GM19238 (cell line): Measurements from ENCODE around the gene NFE2.
A peak's percentile ranks its signal among the peaks of the same experiment; 100 is the strongest.
"Not testable (repeated sequence)": the region's sequence is repeated elsewhere in the genome, so short reads cannot be mapped to it uniquely, and the experiment has no call there.

Experiments
- DNase-seq: peaks from one replicate; pipeline ENCODE4 v3.0.0; 2011; ENCODE audit warnings: low spot score; ENCODE audit not compliant: insufficient read length

NFE2 gene

DNA sequence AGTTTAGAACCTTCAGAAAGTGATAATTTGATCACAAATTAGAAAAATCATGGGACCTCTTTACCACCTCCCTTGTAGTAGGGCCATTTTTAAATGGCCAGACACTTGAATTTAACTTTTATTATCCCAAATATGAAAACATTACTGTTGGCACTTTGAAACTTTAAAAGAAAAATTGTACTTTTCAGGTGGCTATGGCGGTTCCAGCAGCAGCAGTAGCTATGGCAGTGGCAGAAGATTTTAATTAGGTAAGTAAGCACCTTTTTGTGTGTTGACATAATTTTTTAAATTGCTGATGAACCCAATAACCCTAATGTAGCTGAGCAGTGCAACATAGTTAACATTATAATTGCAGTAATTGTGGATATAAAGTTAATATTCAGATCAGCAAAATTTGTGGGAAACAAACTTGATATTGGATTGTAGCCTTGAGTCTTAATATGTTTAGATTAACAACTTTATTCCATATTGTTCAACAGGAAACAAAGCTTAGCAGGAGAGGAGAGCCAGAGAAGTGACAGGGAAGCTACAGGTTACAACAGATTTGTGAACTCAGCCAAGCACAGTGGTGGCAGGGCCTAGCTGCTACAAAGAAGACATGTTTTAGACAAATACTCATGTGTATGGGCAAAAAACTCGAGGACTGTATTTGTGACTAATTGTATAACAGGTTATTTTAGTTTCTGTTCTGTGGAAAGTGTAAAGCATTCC lies 16.6 kb downstream of the NFE2 start:
- DNase-seq = not testable (repeated sequence)

DNA sequence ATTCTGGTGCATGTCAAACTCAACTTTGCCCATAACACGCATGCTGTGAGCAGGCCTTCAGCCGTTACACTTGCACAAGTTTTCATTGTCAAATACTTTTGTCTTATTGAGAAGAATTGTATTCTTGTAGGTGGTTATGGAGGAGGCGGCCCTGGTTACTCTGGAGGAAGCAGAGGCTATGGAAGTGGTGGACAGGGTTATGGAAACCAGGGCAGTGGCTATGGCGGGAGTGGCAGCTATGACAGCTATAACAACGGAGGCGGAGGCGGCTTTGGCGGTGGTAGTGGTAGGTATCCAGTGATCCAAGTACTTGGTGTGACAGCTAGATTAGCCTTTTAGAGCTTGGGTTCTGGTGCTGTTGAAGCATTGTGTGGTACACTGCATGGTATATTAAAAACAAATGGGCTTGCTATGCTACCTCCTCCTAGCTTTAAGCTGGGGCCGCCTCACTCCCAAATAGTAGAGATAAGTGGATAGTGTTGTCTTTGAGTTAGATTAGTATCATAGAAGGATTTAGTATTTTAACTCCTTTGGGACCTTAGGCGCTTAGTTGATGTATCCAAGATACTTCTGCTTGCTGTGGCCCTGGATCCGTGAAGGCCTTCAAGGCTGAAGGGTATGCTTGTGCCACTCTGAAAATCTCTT lies 17.7 kb downstream of the NFE2 start:
- no peak for DNase-seq

DNA sequence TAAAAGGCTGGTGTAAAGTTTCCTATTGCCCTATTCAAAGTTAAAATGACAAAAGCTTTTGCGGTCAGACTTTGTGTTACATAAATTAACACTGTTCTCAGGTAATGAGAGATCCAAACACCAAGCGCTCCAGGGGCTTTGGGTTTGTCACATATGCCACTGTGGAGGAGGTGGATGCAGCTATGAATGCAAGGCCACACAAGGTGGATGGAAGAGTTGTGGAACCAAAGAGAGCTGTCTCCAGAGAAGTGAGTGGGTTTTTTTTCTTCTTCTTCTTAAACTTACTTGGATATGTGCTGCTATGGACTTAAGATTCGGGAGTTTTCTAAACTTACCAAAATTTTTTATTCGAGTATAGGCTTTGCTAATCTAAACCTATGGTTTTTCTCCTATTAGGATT lies 19.1 kb downstream of the NFE2 start:
- not testable (repeated sequence) for DNase-seq

DNA sequence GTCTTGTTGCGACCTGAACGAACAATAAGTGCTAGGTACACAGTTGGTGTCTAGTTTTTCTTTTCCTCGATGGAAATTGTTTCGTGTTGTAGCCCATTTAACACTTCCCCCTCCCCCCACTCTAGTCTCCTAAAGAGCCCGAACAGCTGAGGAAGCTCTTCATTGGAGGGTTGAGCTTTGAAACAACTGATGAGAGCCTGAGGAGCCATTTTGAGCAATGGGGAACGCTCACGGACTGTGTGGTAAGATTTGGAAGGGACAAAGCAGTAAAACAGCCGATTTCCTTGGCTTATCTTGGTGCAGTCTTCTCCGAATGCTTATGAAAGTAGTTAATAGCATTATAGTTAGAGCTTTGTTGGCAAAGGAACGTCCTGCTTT lies 19.6 kb downstream of the NFE2 start:
- not testable (repeated sequence) for DNase-seq

DNA sequence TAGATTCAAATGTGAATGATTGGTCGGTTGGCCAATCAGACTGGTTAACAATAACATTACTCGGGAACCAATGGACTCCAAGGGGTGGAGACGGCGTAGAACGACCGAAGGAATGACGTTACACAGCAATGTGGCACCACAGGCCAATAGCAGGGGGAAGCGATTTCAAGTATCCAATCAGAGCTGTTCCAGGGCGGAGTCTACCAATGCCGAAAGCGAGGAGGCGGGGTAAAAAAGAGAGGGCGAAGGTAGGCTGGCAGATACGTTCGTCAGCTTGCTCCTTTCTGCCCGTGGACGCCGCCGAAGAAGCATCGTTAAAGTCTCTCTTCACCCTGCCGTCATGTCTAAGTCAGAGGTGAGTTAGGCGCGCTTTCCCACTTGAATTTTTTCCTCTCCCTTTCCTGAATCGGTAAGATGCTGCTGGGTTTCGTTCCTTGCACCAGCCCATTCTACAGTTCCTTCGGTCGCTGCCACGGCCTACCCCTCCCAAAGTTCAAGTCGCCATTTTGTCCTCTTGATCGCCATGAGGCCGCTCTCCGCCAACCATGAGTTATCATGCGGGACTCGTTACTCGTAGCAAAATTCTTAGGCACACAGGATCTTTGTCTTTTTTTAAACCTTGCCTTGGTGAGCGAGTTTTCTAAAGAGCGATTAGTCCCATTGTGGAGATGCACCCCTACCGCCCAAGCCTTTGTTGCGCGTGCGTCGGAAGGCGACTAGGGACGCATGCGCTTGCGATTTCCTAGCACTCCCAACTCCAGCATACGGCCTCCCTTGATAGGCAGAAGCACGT lies 20.2 kb downstream of the NFE2 start, which contains the start of gene HNRNPA1:
HNRNPA1 (plus strand) TSS at position 259 of the 793 bp plus-strand sequence; CDS start at position 341, 82 bp downstream.
- DNase-seq = peak; percentile 77

DNA sequence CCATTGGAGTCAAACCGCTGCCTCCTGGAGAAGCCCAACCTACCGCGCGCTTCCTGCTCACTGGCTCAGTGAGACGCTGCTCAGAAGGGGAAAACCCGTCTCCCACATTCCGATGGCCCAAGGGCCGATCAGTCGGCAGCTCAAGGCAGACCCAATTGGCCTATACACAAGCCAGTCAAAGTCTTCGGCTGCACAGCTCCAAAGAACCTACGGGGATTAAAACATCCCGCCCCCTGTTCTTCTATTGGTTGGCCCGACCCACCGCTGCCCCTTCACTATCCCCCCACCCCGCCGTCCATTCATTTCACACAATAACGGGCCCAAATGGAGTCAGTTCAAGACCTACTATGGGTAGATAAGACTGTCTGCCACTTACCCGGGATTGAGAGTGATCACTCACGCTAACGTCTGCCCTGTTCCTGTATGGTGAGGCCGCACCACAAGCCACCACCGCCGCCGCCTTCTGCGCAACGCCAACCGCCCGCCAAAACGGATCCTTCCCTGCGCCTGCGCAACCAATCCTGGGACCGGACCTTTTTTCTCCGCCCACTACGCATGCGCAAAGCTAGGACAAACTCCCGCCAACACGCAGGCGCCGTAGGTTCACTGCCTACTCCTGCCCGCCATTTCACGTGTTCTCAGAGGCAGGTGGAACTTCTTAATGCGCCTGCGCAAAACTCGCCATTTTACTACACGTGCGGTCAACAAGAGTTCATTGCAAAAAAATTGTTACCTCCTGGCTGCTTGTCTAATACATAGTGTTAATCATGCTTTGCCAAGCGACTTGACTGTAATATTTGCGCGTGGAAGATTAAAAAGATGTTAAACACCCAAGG lies 21.0 kb downstream of the NFE2 start, which contains the start of gene CBX5:
CBX5 (minus strand) TSS at position 491 of the 836 bp plus-strand sequence. CDS start 22,472 bp downstream, outside the sequence.
- peak; percentile 90 for DNase-seq

DNA sequence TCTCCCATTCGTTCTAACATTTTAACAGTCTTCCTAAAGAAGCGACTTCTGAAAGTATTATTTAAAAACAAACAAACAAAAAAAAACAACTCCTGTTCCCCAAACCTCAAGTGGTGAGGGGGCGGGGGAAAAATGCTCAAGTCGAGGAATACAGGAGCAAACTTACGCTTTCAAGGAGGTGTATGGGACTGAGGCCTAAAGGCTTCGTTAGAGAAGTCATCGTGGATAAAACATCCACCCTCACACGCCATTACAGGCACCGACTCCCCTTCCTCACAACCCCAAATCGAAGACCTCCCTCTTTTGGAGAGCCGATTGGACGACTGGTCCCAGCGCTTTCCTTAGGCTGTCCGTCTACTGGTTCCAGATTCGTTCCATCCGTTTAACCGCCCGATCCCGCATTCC lies 21.6 kb downstream of the NFE2 start:
- DNase-seq = no peak

DNA sequence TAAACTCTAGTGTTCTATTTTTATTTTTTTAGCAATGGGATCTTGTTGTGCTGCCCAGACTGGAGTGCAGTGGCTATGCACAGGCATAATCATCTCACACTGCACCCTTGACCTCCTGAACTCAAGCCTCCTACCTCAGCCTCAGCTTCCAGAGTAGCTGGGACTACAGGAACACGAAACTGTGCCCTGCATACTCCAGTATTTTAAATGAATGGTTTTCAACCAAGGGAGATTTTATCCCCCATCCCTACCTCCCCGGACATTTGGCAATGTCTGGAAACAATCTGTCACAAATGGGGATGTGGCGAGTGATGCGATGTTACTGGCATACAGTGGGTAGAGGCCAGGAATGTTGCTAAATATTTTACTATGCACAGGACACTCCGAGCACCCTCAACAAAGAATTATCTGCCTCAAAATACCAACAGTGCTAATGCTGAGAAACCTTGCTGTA lies 23.0 kb downstream of the NFE2 start:
- no peak for DNase-seq

DNA sequence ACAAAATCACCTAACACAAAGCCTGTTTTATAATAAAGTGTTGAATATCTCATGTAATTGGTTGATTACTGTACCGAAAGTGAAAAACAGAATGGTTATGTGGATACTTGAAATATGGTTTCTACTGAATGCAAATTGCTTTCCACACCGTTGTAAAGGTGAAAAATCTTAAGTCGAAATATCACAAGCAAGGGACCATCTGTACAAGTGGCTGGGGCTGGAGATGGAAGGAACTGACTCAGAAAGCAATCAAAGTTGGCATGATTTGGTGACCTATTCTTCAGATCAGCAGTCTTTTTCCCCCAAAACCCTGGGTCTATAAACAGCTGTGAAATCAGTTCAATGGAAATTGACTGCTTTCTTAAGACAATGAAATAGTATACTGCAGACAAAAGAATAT lies 24.4 kb downstream of the NFE2 start:
- no peak for DNase-seq

DNA sequence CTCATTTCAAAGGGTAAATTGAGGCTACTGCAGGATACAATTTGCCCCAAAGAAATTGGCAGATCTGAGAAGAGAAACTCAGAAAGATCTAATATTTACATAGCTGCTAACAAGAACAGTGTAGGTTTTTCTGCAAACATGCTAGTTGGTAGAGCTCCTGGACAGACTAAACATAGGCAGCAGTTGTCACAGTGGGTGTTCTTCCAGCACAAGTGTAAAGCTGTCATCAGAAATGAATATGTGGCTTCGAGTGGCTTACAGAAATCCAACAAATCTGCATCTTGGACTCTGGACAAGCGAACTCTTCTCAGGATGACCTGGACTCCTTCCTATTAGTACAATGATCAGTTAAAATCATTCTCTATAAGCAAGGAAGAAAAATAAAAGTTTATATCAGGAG lies 26.8 kb downstream of the NFE2 start:
- no peak for DNase-seq

DNA sequence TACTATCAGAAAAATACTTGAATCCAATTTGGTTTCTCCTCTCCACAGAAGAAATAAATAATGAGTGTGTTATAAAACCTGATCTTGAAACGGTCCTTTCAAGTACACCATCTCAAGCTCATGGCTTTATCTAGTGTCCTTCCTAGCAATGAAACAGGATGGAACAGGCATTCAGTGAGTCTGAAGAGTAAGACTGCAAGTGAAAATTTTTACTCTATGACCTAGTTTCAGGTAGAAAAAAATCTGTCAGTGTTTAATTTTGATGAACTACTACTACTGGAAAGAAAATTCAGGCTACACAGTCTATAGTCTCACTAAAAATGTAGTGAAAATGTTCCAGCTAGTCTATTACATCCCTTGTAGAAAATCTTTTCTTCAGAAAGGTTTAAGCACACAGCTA lies 28.6 kb downstream of the NFE2 start:
- no peak for DNase-seq

DNA sequence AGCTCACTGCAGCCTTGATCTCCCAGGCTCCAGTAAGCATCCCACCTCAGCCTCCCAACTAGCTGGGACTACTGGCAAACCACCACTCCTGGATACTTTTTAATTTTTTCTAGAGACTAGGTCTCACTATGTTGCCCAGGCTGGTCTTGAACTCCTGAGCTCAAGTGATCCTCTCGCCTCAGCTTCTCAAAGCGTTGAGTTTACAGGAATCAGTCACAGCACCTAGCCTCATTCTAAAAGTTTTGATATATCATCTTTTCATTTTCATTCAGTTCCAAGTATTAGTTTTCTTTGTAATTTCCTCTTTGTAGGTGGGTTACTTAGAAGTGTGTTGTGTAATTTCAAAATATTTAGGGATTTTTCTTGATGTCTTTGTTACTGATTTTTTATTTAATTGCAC lies 30.5 kb downstream of the NFE2 start:
- DNase-seq = no peak

DNA sequence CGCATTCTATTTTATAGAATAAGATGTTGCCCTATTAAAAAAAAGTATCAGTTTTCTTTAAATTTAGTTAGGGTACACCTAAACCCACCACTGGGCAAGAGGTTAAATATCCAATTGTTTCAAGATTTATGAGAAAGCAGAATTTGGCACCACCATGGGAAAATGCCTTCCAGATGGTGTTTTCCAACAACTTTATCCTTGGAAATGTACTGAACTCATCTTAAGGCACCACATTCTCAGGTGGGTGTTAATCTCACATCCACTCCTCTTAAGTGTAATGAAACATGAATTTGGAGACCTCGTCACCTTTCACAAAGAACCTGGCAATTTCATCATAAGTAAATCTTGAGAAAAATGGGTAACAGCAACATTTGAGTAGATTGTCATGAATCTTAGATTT lies 34.0 kb downstream of the NFE2 start:
- DNase-seq = no peak

DNA sequence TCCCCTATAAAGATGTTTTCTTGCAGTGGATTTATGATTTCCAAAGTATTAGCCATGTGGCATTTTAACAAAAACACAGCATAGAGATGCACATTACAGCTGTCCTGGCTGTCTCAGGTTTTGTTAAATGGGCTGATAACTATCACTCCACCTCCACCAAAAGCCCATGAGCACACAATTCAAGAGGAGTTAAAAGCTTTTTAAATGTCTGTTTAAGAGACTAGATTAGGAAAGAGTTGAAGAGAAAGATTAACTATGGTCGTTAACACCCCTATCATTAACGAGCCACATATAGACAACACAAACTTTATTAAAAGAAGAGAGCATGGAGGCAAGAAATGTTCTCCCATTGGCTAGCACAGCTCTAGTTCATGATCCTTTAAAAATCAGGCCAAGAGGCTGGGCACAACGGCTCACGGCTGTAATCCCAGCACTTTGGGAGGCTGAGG lies 35.4 kb downstream of the NFE2 start:
- DNase-seq = no peak

DNA sequence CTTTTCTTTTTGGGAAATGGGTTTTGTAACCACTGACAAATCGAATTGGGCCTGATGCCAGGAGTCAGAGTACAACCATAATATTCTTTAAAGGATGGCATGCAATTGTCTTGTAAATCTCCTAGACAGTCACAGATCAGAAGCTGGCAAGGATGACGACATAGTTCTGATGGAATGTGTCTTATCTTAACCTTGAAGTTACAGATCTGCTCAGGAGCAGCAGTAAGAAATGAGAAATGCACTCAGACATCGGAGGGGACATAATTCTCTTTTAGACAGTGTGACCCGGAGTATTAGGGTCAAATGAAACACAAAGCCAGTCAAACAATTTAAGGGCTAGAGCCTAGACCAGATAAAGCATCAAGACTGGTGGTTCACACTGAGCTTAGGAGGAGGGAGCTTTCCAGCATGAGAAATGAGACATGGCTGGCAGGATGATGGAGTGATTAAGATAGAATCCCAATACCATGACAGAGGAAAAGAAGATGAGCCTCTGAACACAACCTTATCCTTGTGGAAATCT lies 38.4 kb downstream of the NFE2 start:
- DNase-seq = no peak

DNA sequence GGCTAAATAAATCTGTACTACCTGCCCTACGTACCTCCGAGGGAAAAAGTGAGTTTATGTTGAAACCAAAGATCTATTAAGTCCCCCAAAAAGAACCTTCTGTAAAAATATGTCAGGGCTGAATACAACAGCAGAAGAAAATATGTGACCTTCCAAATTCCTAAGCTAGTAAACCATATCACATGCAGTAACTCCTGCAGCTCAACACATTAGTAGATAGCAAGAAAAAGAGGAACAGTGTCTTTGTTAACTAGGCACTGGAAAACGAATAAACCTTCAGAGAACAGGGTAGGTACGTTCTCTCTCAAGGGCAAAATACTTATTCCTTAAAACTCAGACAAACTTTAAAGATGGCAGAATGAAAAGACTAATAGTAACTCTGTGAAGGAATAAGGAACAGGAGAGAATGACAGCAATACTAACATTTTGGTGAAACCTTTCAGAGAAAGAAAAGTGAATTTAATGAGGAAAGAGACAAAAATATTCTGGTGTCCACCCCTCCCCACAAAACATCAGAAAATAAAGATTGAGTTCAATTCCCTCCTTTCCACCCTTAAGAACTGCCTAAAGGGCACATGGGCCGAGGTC lies 38.9 kb downstream of the NFE2 start:
- no peak for DNase-seq

DNA sequence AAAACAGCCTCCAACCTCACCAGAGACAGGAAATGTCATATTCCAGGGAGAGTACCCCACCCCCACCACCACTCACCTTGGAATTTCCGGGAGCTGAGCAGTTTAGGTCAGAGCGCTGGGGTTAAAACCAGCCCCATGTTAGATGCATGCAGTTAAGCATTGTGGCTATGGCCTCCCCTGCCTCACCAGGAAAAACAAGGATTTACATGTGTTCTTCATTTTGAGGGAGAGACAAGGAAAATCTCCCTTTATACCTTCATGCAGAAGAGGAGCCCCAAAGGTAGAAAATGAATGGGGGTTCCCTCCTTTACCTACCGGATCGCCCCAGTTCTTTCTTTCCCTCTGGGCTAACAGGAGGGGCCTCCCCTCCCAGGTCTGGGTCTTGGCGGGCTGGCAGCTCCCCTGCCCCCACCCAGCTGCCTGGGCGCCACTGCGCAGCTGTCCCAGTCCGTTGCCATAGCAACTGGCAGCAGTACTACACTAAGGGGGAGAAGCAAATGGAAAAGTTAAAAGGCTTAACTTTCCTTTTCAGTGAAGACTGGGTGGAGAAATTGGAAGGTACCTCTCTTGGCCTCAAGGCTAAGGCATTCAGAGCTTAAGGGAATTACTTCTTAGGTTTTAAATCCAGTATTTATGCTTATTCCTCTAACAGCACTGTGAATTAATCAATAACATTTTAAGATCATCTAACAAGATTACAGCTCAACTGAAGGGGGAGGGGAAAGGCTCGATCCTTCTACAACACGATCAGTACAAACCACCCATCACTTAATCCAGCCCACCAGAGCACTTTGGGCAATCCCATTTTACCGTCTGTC lies 41.4 kb downstream of the NFE2 start:
- peak; percentile 70 for DNase-seq

DNA sequence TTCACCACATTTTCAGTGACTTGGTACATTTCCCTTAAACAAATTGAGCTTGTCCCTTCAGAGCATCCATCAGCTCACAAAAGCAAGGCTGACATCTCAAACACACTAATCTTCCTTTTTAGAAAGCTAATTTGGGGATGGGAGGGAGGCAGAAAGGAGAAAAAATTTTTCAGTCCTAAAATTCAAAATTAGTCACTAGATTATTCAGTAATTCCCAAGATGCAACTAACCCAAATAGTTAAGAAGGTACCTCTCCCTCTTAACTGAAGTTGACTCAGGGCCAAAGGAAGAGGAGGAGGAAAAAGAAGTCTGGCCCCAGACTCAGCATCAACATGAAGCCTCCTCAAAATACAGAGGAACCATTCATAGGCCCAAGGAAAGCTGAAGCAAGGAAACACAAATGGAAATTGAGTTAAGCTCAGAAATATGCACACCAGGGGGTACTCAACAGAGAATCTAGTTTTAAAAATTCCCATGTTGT lies 42.6 kb downstream of the NFE2 start:
- no peak for DNase-seq

DNA sequence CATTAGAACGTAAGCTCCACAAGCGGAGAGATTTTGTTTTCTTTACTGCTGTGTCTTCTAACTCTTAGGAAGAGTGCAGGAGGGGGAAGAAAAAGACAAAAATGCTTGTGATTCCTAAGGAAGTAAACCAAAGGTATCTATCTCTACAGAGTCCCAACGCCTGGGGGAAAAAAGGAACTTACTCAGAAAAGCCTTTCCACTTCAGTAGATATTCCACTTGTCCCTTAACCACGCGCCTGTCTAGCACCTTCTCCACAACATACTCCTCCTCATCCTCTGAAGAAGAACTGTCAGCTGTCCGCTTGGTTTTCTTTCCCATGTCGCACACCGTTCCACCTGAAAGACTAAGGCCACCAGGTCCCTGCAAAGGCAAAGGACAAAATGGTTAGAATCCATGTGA lies 43.5 kb downstream of the NFE2 start:
- DNase-seq = no peak
